ENCODE results near the gene IL1RAPL1. TPM values are rescaled to one million over a fixed set of nuclear protein-coding genes. Genes with fewer than 3 reads are reported as not detected.

The IL1RAPL1 gene
- total and polyA plus RNA-seq, 2 donors (not counting 1 experiment from before 2014, with no cell fraction given) = 0.25 to 2.8 TPM

DNA sequence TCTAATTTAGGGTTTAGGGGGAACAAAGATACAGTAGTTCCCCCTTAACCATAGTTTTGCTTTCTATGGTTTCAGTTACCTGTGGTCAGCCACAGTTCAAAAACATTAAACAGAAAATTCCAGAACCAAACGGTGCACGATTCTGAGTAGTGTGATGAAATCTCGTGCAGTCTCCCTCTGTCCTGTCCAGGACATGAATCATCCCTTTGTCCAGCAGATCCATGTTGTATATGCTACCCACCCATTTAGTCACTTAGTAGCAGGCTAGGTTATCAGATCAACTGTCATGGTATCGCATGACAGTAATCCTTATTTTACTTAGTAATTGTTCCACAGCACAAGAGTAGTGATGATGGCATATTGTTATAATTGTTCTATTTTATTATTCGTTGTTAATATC, 556.1 kb downstream of the IL1RAPL1 start:
- H3K27ac ChIP-seq (ENCODE audit: insufficient read depth, low read length) = no peak overlapping the region
- peak; percentile 19 to 60 for DNase-seq (ENCODE audit: low read depth in 2 of 2)

DNA sequence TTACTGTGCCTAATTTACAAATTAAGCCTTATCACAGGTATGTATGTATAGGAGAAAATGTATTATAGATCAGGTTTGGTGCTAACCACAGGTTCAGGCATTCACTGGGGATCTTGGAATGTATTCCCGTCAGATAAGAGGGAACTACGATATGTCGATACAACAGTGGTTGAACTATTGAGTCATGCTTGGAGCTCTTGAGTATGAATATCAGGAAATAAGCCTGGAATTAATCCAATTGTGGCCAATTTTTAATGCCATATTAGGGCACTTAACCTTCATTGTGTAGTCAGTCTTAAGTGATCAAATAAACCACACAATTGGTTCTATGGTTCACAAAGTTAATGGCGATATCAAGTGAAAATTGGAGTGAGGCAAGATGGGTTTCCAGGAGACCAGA, 556.5 kb downstream of the IL1RAPL1 start:
- H3K4me3 ChIP-seq (replicated peaks in 1 of 4; ENCODE audit: control extremely low read depth in 1 of 4, insufficient read depth in 1 of 4, low read depth in 3 of 4, low read length in 4 of 4) = no peak overlapping the region
- no peak overlapping the region for H2AFZ ChIP-seq (ENCODE audit: low read length)
- peak; percentile 2 to 56 for DNase-seq (ENCODE audit: low read depth in 2 of 2)
- no peaks in the 10 kb centered on the region for H4K20me1 ChIP-seq (ENCODE audit: control insufficient read depth, extremely low read depth, insufficient read depth, low read length)
- H3K79me2 ChIP-seq (ENCODE audit: control insufficient read depth, insufficient read depth, low read length) = no peaks in the 10 kb centered on the region
- TF ChIP-seq CTCF (conservative IDR thresholded peaks at IDR 0.05 in 1 of 2, IDR thresholded peaks at IDR 0.05 in 1 of 2; ENCODE audit: low read depth in 1 of 2, low read length in 2 of 2) (no peak), EZH2 (IDR thresholded peaks at IDR 0.05; ENCODE audit: low read length, missing control alignments) (no peak)
- H3K9me3 ChIP-seq (ENCODE audit: control insufficient read depth, insufficient read depth, low read depth, low read length) = no peaks in the 10 kb centered on the region
- H3K4me2 ChIP-seq (ENCODE audit: extremely low read depth, insufficient read depth, low read length) = no peak overlapping the region
- no peak overlapping the region for H3K9ac ChIP-seq (ENCODE audit: insufficient read depth, low read length)
- H3K27me3 ChIP-seq (ENCODE audit: control insufficient read depth, insufficient read depth, low read length) = no peaks in the 10 kb centered on the region
- H3K4me1 ChIP-seq (ENCODE audit: control insufficient read depth, extremely low read depth, insufficient read depth, low read length) = no peaks in the 10 kb centered on the region
- H3K36me3 ChIP-seq (ENCODE audit: control insufficient read depth, insufficient read depth, low read length) = no peaks in the 10 kb centered on the region
- no peak overlapping the region for H3K27ac ChIP-seq (ENCODE audit: insufficient read depth, low read length)

More for the DNA sequence above, 556.1 kb downstream of the IL1RAPL1 start:
- Histone ChIP-seq H3K4me3 (replicated peaks in 1 of 4; ENCODE audit: control extremely low read depth in 1 of 4, insufficient read depth in 1 of 4, low read depth in 3 of 4, low read length in 4 of 4) (no peak overlapping the region), H3K4me1 (ENCODE audit: control insufficient read depth, extremely low read depth, insufficient read depth, low read length) (no peaks in the 10 kb centered on the region), H3K9me3 (ENCODE audit: control insufficient read depth, insufficient read depth, low read depth, low read length) (no peaks in the 10 kb centered on the region), H3K4me2 (ENCODE audit: extremely low read depth, insufficient read depth, low read length) (no peak overlapping the region), H4K20me1 (ENCODE audit: control insufficient read depth, extremely low read depth, insufficient read depth, low read length) (no peaks in the 10 kb centered on the region), H3K9ac (ENCODE audit: insufficient read depth, low read length) (no peak overlapping the region), H3K36me3 (ENCODE audit: control insufficient read depth, insufficient read depth, low read length) (no peaks in the 10 kb centered on the region), H3K79me2 (ENCODE audit: control insufficient read depth, insufficient read depth, low read length) (no peaks in the 10 kb centered on the region), H3K27me3 (ENCODE audit: control insufficient read depth, insufficient read depth, low read length) (no peaks in the 10 kb centered on the region), H2AFZ (ENCODE audit: low read length) (no peak overlapping the region)
- TF ChIP-seq EZH2 (IDR thresholded peaks at IDR 0.05; ENCODE audit: low read length, missing control alignments) (no peak), CTCF (conservative IDR thresholded peaks at IDR 0.05 in 1 of 2, IDR thresholded peaks at IDR 0.05 in 1 of 2; ENCODE audit: low read depth in 1 of 2, low read length in 2 of 2) (no peak)

- TF ChIP-seq EZH2 (IDR thresholded peaks at IDR 0.05; ENCODE audit: low read length, missing control alignments) = no peak
- no peak for TF ChIP-seq CTCF (conservative IDR thresholded peaks at IDR 0.05 in 1 of 2, IDR thresholded peaks at IDR 0.05 in 1 of 2; ENCODE audit: low read depth in 1 of 2, low read length in 2 of 2)
- no peaks in the 10 kb centered on the region for H3K36me3 ChIP-seq (ENCODE audit: control insufficient read depth, insufficient read depth, low read length)
- no peaks in the 10 kb centered on the region for H4K20me1 ChIP-seq (ENCODE audit: control insufficient read depth, extremely low read depth, insufficient read depth, low read length)
- H3K4me3 ChIP-seq (replicated peaks in 1 of 4; ENCODE audit: control extremely low read depth in 1 of 4, insufficient read depth in 1 of 4, low read depth in 3 of 4, low read length in 4 of 4) = no peak overlapping the region
- DNase-seq (ENCODE audit: low read depth in 2 of 2) = peak; percentile 4 to 38
- H2AFZ ChIP-seq (ENCODE audit: low read length) = no peak overlapping the region
- H3K27me3 ChIP-seq (ENCODE audit: control insufficient read depth, insufficient read depth, low read length) = no peaks in the 10 kb centered on the region
- no peak overlapping the region for H3K9ac ChIP-seq (ENCODE audit: insufficient read depth, low read length)
- H3K4me1 ChIP-seq (ENCODE audit: control insufficient read depth, extremely low read depth, insufficient read depth, low read length) = no peaks in the 10 kb centered on the region
- no peak overlapping the region for H3K27ac ChIP-seq (ENCODE audit: insufficient read depth, low read length)
- no peak overlapping the region for H3K4me2 ChIP-seq (ENCODE audit: extremely low read depth, insufficient read depth, low read length)
- no peaks in the 10 kb centered on the region for H3K79me2 ChIP-seq (ENCODE audit: control insufficient read depth, insufficient read depth, low read length)
- no peaks in the 10 kb centered on the region for H3K9me3 ChIP-seq (ENCODE audit: control insufficient read depth, insufficient read depth, low read depth, low read length)
Observed at GRCh38 chrX:29145316-29145715, 558.1 kb downstream of the IL1RAPL1 start.

Measured in fibroblast of lung (primary cell).